Ishikawa (cell line): Measurements from ENCODE around the gene MBNL1.

Source experiments
- CEBPB ChIP-seq: IDR thresholded peaks from 2 replicates; pipeline ENCODE4 v1.6.1; 2012
- CREB1 ChIP-seq: IDR thresholded peaks from 2 replicates; pipeline ENCODE4 v1.6.1; 2012; ENCODE audit warnings: low read depth
- EGR1 ChIP-seq: IDR thresholded peaks from 2 replicates; pipeline ENCODE4 v1.6.1; 2012
- EP300 ChIP-seq: IDR thresholded peaks from 2 replicates; pipeline ENCODE4 v1.6.1; 2012; ENCODE audit warnings: borderline replicate concordance
- MAX ChIP-seq: IDR thresholded peaks from 2 replicates; pipeline ENCODE4 v1.6.1; 2012
- NFIC ChIP-seq: IDR thresholded peaks from 2 replicates; pipeline ENCODE4 v1.6.1; 2012
- RAD21 ChIP-seq: IDR thresholded peaks from 2 replicates; pipeline ENCODE4 v1.6.1; 2012; ENCODE audit warnings: low read depth
- REST ChIP-seq: IDR thresholded peaks from 2 replicates; pipeline ENCODE4 v1.6.1; 2012; ENCODE audit warnings: low read depth, mild to moderate bottlenecking
- TAF1 ChIP-seq: IDR thresholded peaks from 2 replicates; pipeline ENCODE4 v1.6.1; 2012; ENCODE audit warnings: low read depth, mild to moderate bottlenecking
- TCF12 ChIP-seq: IDR thresholded peaks from 2 replicates; pipeline ENCODE4 v1.6.1; 2012; ENCODE audit warnings: low read depth
- TEAD4 ChIP-seq: IDR thresholded peaks from 2 replicates; pipeline ENCODE4 v1.6.1; 2012
- USF1 ChIP-seq: IDR thresholded peaks from 2 replicates; pipeline ENCODE4 v1.6.1; 2012
- YY1 ChIP-seq: IDR thresholded peaks from 2 replicates; pipeline ENCODE4 v1.6.1; 2012; ENCODE audit warnings: low read depth
- ZBTB7A ChIP-seq: IDR thresholded peaks from 2 replicates; pipeline ENCODE4 v1.6.1; 2012; ENCODE audit warnings: low read depth

GRCh38 chr3:152255290-152255689, 13.4 kb upstream of the MBNL1 start:
- TF ChIP-seq TCF12 (no peak), TAF1 (no peak), RAD21 (no peak), EP300 (no peak), YY1 (no peak), EGR1 (no peak), REST (no peak), MAX (no peak), CREB1 (no peak), TEAD4 (no peak), CEBPB (no peak), ZBTB7A (no peak), USF1 (no peak), NFIC (no peak)
